ENCODE results near the gene SLC35A4. TPM values are rescaled to one million over a fixed set of nuclear protein-coding genes. Genes with fewer than 3 reads are reported as not detected.

Gene SLC35A4
- total and polyA plus RNA-seq, 2 of the 8 experiments (the other 6 are each of a cell fraction or from before 2014, with no cell fraction given): 78.6 to 133 TPM

- Histone ChIP-seq H2BK5ac (ENCODE audit: low read depth, low read length) (no peak overlapping the region), H2AK5ac (ENCODE audit: low read depth, low read length) (no peak overlapping the region), H3K18ac (ENCODE audit: extremely low read depth, low read length) (no peak overlapping the region), H2BK120ac (replicated peaks; ENCODE audit: low read depth, low read length) (no peak overlapping the region), H3K36me3 (ENCODE audit: control insufficient read depth in 2 of 4, insufficient read depth in 4 of 4, low read length in 3 of 4) (no peaks in the 10 kb centered on the region), H3K79me1 (ENCODE audit: low read depth, low read length) (no peaks in the 10 kb centered on the region), H2BK15ac (ENCODE audit: low read length) (no peak overlapping the region), H3K27me3 (replicated peaks in 1 of 4; ENCODE audit: control insufficient read depth in 3 of 4, extremely low read depth in 1 of 4, insufficient read depth in 3 of 4, low read length in 3 of 4) (no peaks in the 10 kb centered on the region), H3K23me2 (ENCODE audit: low read depth, low read length) (no peaks in the 10 kb centered on the region), H3K27ac (ENCODE audit: low read depth, low read length) (no peak overlapping the region), H3K23ac (ENCODE audit: insufficient read length) (no peak overlapping the region), H3K9ac (replicated peaks in 1 of 4; ENCODE audit: extremely low read depth in 1 of 4, low read depth in 3 of 4, low read length in 3 of 4) (no peak overlapping the region), H3K4me3 (ENCODE audit: extremely low read depth in 1 of 4, insufficient read depth in 2 of 4, low read depth in 3 of 4, low read length in 4 of 4) (no peak overlapping the region), H3K4me1 (replicated peaks in 1 of 4; ENCODE audit: control insufficient read depth in 3 of 4, insufficient read depth in 4 of 4, low read length in 3 of 4) (no peaks in the 10 kb centered on the region), H4K20me1 (replicated peaks in 1 of 2; ENCODE audit: control insufficient read depth in 1 of 2, insufficient read depth in 2 of 2, low read length in 2 of 2) (no peaks in the 10 kb centered on the region), H4K91ac (replicated peaks; ENCODE audit: insufficient read length, low read length) (no peak overlapping the region), H2BK20ac (ENCODE audit: low read length) (no peak overlapping the region), H2BK12ac (ENCODE audit: low read depth, low read length) (no peak overlapping the region), H4K8ac (ENCODE audit: extremely low read depth, insufficient read depth, low read length) (no peak overlapping the region), H3K4me2 (ENCODE audit: insufficient read depth in 1 of 2, low read depth in 2 of 2, low read length in 2 of 2) (no peak overlapping the region), H3K79me2 (ENCODE audit: control insufficient read depth in 1 of 2, insufficient read depth in 2 of 2, low read length in 2 of 2) (no peaks in the 10 kb centered on the region), H4K5ac (ENCODE audit: insufficient read length, low read depth, low read length) (no peak overlapping the region), H3K14ac (ENCODE audit: insufficient read length) (no peak overlapping the region), H3K56ac (replicated peaks; ENCODE audit: insufficient read length, low read depth, low read length) (no peak overlapping the region), H3K4ac (replicated peaks; ENCODE audit: insufficient read length, low read depth, low read length) (no peak overlapping the region), H2AFZ (ENCODE audit: low read length) (no peak overlapping the region), H3K9me3 (ENCODE audit: insufficient read depth in 2 of 2, low read depth in 1 of 2, low read length in 1 of 2) (peaks cover 10 to 19% of the 10 kb centered on the region in 2 experiments; a peak in 3 of 4 replicates)
- POLR2A ChIA-PET (ENCODE audit: partially characterized antibody): no interaction called here
- CTCF ChIA-PET (ENCODE audit: partially characterized antibody): no interaction called here
- WGBS, 2 experiments (ENCODE audit: extremely low coverage in 1 of 2, insufficient coverage in 1 of 2, insufficient read length in 1 of 2, insufficient replicate concordance in 2 of 2, low coverage in 1 of 2, low lambda C conversion rate in 2 of 2, missing lambda C conversion rate in 1 of 2): 97% methylated on average over 2 of the region's 2 CpGs; no CpG with 5 or more reads in 1 of the 2 experiments
- DNase-seq (ENCODE audit: low read depth in 1 of 2, low spot score in 2 of 2): no peak
- FAIRE-seq: no peak
- TF ChIP-seq NRF1 (IDR thresholded peaks at IDR 0.05; ENCODE audit: low read depth, low read length): no peak
- TF ChIP-seq POU5F1 (IDR thresholded peaks at IDR 0.05; ENCODE audit: low read depth, low read length): no peak
- TF ChIP-seq TBP (IDR thresholded peaks at IDR 0.05; ENCODE audit: low read depth, low read length): no peak
- no peak for TF ChIP-seq SAP30 (IDR thresholded peaks at IDR 0.05; ENCODE audit: insufficient read depth, insufficient replicate concordance, low read length)
- no peak for TF ChIP-seq SP1 (IDR thresholded peaks at IDR 0.05; ENCODE audit: low read depth, low read length)
- TF ChIP-seq KDM4A (IDR thresholded peaks at IDR 0.05; ENCODE audit: low read depth, low read length, severe bottlenecking): no peak
- no peak for TF ChIP-seq KDM5A (IDR thresholded peaks at IDR 0.05; ENCODE audit: low read length)
- no peak for TF ChIP-seq RFX5 (IDR thresholded peaks at IDR 0.05; ENCODE audit: borderline replicate concordance, low read depth, low read length)
- TF ChIP-seq POLR2A (IDR thresholded peaks at IDR 0.05; ENCODE audit: control extremely low read depth in 1 of 2, low read depth in 2 of 2, low read length in 2 of 2): no peak
- TF ChIP-seq MAFK (IDR thresholded peaks at IDR 0.05; ENCODE audit: low read depth, low read length): no peak
Measured at GRCh38 chr5:140611020-140611521, 46.4 kb downstream of the SLC35A4 start.
